ES-I3 (cell line): ENCODE results near the gene CALD1.

Experiments
- H3K36me3 ChIP-seq: 2 replicates; pipeline ENCODE4 v1.6.1; 2013; ENCODE audit warnings: mild to moderate bottlenecking, low read length, control low read depth, moderate library complexity; ENCODE audit not compliant: insufficient read depth
- H3K4me1 ChIP-seq: 2 replicates; pipeline ENCODE4 v1.6.1; 2013; ENCODE audit warnings: mild to moderate bottlenecking, control low read depth, low read length; ENCODE audit not compliant: insufficient read depth
- H3K9ac ChIP-seq: 2 replicates; pipeline ENCODE4 v1.6.1; 2013; ENCODE audit warnings: low read depth, mild to moderate bottlenecking, low read length, moderate library complexity
- H3K9me3 ChIP-seq: 2 replicates; pipeline ENCODE4 v1.6.1; 2013; ENCODE audit warnings: mild to moderate bottlenecking, low read length, moderate library complexity; ENCODE audit not compliant: control insufficient read depth, insufficient read depth

Gene CALD1

DNA sequence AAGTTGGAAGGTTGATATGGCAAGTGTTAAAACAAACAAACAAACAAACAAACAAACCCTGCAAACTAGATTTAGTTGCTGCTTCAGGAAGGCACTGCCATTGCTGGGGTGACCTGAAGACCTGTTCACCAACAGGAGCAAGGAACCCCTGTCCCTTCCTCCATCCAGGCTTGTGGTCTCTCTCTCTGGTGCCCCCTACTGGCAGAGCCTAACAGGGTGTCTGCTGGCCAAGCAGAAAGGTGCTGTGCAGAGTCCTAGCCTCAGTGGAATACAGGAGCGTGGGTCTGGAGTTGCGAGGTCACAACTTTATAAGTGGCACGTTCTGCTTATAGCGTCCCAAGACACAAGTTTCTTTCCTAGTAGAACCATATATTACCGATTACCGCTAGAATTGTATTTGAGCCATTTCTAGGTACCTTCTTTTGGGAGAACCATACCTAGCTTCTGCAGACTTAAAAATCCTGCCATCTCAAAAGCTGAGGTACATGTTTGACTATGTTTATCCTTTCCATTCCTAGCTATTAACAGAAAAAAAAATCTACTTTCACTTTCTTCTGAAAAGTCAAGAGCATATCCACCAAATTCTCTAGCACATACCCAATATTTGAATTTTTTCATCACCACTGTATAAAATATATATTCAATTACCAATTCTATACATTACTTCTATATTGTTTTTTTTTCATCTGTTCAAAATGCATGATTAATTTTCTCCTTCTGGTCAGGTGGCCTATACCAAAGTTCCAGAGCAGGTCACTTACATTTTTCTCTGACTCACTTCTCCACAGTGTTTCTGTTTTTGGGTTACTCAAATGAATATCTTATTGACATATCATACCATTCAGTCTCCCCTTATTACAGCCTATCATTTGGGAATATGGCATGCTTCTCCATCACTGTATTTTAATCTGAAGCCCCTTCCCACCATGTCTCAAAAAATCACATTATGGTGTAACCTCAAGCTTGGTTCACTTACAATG lies 29.1 kb upstream of the CALD1 start:
- H3K9ac ChIP-seq: no peak overlapping the region
- no peaks in the 10 kb centered on the region for H3K36me3 ChIP-seq
- H3K4me1 ChIP-seq: no peaks in the 10 kb centered on the region; the same call in 1 of the 2 replicates
- H3K9me3 ChIP-seq: no peaks in the 10 kb centered on the region

DNA sequence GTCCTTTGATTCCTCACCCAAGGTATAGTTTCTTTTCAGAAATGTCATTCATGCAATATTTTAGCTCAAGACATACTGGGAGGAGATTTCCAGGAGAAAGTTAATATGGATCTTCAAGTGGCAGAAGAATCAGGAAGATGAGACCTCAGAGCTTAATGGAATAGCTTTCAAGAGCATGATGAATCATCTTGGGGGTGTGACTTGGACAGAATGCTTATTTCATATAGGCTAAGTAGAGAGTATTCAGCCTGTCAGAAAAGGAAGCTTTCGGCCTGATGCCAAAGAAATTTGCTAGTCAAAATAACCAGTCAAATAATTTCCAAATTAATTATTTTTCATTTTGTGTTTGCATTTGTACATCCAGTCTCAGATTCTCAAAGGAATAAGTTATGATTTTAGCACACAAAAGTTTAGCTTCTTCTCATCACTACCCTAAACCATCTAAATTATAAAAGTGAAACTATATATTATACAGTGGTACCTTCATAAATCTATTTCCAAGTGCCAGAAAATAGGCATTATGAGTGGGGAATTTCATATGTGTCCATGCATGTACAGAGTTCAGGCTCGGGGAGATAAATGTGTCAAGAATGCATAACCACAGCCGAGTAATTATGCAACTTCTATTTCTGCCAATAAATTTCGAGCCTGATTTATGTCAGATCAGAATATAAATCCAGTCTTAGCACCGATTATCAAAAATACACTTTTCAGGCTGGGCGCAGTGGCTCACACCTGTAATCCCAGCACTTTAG lies 27.3 kb upstream of the CALD1 start:
- Histone ChIP-seq H3K36me3 (no peaks in the 10 kb centered on the region), H3K9me3 (no peaks in the 10 kb centered on the region), H3K4me1 (no peaks in the 10 kb centered on the region), H3K9ac (no peak overlapping the region)

DNA sequence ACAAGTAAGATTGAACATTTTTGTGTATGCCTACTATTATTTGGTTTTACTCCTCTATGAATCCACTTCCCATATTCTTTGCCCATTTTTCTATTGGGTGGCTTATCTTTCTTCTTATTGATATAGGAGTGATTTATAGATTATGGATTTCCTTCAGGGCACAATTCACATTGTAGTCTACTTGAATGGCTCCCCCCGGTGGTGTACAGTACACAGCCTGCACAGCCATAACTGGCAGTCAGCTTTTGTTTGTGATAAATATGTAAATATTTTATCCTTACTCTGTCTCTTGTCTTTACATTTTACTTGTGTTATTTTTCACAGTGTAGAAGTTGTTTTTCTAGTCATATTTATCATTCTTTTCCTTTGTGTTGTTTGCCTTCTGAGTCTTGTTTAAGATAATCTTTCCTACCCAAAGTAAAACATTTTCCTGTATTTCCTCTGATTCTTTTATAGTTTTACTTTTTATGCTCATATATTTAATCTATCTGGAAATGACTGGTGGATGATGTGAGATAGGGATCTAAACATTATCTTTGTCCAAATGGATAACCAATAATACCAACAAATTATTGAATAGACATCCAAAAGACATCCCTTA lies 23.9 kb upstream of the CALD1 start:
- no peak overlapping the region for H3K9ac ChIP-seq
- H3K9me3 ChIP-seq: no peaks in the 10 kb centered on the region
- no peaks in the 10 kb centered on the region for H3K36me3 ChIP-seq
- no peaks in the 10 kb centered on the region for H3K4me1 ChIP-seq

DNA sequence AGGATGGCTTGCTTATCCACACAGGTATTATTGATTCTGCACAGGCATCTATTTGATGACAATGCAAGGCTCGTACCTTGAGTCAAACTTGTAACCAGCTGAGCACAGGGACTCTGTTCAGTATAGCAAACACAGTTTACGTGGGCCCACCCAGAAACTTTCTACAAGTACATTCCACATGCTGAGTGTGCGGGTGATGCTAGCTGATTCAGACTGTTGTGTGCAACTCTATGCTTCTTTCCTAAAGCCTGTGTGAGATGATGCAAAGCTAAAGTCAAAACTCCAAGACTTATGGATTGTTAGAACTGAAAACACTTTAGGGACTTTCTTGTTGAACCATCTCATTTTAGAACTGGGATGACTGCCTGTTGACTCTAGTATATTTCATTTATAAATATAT lies 21.5 kb upstream of the CALD1 start:
- H3K36me3 ChIP-seq: no peaks in the 10 kb centered on the region
- H3K9ac ChIP-seq: no peak overlapping the region
- H3K4me1 ChIP-seq: no peaks in the 10 kb centered on the region
- H3K9me3 ChIP-seq: no peaks in the 10 kb centered on the region

DNA sequence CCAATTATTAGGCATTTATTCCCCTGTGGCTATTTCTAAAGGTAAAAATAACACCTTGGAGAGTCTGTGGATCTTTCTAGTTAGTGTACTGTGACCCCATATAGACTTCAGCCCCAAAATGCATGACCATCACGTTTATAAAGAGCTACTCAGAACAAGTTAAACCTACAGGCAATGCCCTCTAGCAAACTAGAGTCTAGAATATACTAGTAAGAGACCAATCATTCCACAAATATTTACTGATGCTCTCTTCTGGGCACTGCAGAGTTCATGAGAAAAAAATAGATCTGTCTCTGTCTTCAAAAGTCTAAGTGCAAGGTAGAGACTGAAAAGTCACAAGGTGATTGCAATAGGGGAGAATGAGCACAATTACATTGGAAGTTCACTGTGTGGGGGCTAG lies 20.5 kb upstream of the CALD1 start:
- Histone ChIP-seq H3K36me3 (no peaks in the 10 kb centered on the region), H3K4me1 (no peaks in the 10 kb centered on the region), H3K9ac (no peak overlapping the region), H3K9me3 (no peaks in the 10 kb centered on the region)

DNA sequence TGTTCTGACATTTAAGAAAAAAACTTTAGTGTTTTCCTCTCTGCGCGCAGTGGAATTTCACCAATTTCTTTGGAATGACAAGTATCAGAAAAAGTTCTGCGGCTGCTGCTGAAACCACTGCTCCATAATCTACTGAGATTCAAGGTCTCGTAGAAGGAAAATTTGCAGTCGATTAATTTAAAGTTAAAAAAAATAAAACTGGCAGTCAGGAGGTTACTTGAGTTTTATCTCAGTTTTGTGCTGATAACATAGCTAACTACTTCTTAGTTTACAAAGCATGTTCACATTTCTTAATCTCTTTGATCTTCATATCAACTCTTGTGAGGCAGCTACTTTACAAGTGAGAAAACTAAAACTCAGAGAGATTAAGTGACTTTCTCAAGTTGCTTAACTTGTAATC lies 18.2 kb upstream of the CALD1 start:
- no peaks in the 10 kb centered on the region for H3K4me1 ChIP-seq
- no peak overlapping the region for H3K9ac ChIP-seq
- H3K9me3 ChIP-seq: no peaks in the 10 kb centered on the region
- H3K36me3 ChIP-seq: no peaks in the 10 kb centered on the region

DNA sequence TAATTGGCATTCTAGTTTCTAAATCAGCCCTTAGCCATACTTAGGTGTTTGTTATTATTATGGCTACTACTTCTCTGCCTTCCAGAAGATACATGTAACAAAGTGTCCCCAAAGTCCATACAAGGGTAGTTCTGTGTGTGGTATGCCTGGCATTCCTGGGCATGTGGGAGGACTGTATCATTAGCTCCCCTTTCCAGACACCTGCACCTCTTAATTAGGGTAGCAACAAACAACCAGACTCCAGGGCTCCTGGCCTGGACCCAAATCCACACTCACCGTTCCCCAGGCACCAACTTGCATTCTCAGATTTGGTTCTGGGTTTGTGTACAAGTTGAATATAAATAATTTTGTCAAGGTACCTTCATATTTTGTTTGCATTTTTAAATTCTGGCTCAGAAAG lies 15.5 kb upstream of the CALD1 start:
- Histone ChIP-seq H3K9ac (no peak overlapping the region), H3K9me3 (no peaks in the 10 kb centered on the region), H3K4me1 (peaks cover 4% of the 10 kb centered on the region; the same call in 1 of the 2 replicates), H3K36me3 (no peaks in the 10 kb centered on the region; the same call in 1 of the 2 replicates)

- Histone ChIP-seq H3K36me3 (no peaks in the 10 kb centered on the region; the same call in 1 of the 2 replicates), H3K9me3 (no peaks in the 10 kb centered on the region), H3K9ac (no peak overlapping the region), H3K4me1 (peaks cover 4% of the 10 kb centered on the region; the same call in 1 of the 2 replicates)
Measured at GRCh38 chr7:134764365-134764764, 15.1 kb upstream of the CALD1 start.

DNA sequence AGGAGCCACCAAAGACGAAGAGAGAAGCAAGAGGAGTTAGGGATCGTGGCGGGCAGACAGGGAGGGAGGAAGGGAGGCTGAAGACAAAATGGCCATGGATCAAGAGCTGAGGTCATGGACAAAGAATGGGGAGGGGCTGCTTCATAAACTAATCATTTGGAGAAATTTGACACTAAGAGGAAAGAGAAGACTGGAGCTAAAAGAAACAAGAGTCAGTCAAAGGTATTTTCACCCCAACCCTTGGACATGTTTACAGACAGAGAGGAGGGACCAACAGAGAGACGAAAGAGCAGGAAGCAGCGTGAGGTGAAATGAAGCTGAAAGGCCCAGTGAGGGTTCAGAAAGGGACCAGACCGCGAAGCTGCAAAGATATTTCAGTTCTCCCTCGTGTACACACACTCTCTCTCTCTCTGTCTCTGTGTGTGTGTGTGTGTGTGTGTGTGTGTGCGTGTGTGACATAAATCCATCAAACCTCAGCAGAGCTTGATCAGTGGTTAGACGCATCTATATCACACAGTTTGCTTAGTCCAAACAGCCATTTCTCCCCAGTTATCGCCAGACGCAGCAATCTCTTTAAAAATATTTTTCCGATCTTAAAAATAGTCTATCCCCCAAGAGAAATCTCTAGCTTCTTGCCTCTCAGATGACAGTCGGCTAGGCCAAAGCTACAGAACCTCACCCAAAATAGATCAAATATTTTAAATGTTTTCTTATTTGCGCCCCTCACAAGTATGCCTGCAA lies 12.5 kb upstream of the CALD1 start:
- no peaks in the 10 kb centered on the region; the same call in 1 of the 2 replicates for H3K36me3 ChIP-seq
- H3K9ac ChIP-seq: no peak overlapping the region
- H3K4me1 ChIP-seq: peaks cover 10% of the 10 kb centered on the region
- H3K9me3 ChIP-seq: no peaks in the 10 kb centered on the region

GRCh38 chr7:134767520-134768168 lies 11.8 kb upstream of the CALD1 start:
- H3K4me1 ChIP-seq: peaks cover 10% of the 10 kb centered on the region
- H3K36me3 ChIP-seq: no peaks in the 10 kb centered on the region; the same call in 1 of the 2 replicates
- no peaks in the 10 kb centered on the region for H3K9me3 ChIP-seq
- no peak overlapping the region for H3K9ac ChIP-seq

DNA sequence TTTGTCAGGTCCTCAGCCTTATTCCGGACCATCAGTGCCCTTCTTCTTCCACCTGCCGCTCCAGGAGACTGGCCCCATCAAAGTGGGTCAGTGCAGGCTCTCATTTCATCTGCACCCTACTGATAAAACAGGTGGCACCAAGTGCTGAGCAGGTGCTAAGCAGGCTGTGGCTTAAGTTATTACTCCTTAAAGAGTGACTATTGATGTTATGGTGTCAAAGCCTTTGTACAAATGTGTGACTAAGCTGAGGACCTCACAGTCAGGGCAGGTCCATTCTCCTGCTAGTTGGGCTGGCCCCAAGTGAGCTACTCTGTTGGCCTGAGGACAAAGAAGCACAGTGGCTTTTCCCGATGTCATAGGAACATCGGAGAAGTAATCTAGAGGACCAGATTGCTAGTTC lies 11.2 kb upstream of the CALD1 start:
- Histone ChIP-seq H3K9me3 (no peaks in the 10 kb centered on the region), H3K4me1 (peaks cover 10% of the 10 kb centered on the region), H3K9ac (no peak overlapping the region), H3K36me3 (no peaks in the 10 kb centered on the region; the same call in 1 of the 2 replicates)

DNA sequence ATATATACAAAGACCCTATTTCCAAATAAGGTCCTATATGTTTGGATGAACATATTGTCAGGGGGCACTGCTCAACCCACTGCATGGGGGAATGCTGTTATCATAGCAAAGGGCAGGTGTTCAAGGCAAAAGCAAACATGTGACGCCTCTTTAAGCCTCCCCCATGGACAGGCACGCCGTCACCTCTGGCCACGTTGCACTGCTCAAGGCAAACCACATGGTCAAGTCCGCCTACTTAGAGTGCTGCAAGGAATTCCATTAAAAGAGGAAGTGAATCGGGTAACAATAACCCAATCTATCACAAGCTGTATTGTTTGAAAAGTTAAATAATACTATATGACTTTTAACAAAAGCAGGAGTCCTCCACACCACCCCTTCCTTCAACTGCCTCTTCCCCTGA lies 8.8 kb upstream of the CALD1 start:
- no peaks in the 10 kb centered on the region; the same call in 1 of the 2 replicates for H3K36me3 ChIP-seq
- no peak overlapping the region for H3K9ac ChIP-seq
- no peaks in the 10 kb centered on the region for H3K9me3 ChIP-seq
- peaks cover 10% of the 10 kb centered on the region for H3K4me1 ChIP-seq

DNA sequence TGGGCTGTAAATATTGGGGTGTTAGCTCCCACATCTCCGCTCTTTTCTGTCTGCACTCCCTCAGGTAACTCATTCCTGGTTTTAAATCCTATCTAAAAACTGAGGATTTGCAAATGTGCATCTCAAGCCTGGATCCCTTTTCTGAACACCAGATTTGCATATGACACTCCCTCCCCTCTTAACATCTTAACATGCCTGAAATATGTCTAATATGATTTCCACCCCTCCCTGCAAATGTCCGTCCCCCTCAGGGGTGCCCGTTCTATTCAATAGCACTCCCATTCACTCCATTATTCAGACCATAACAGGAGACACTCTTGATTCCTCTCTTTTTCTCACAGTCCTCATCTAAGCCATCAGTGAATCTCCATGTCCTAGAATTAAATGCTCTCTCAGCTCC lies 8.3 kb upstream of the CALD1 start:
- no peak overlapping the region for H3K9ac ChIP-seq
- no peaks in the 10 kb centered on the region; the same call in 1 of the 2 replicates for H3K36me3 ChIP-seq

More for the DNA sequence above, 8.3 kb upstream of the CALD1 start:
- Histone ChIP-seq H3K9me3 (no peaks in the 10 kb centered on the region), H3K4me1 (peaks cover 10% of the 10 kb centered on the region)
